Skin of body (tissue), 2 donors: ENCODE results near the gene C9orf43. TPM values are rescaled to one million over a fixed set of nuclear protein-coding genes. Genes with fewer than 3 reads are reported as not detected.
"Not testable (repeated sequence)": the region's sequence is repeated elsewhere in the genome, so short reads cannot be mapped to it uniquely, and the experiment has no call there.

ENCODE experiments used
- DNase-seq: peaks from one replicate; lab custom pipeline; 2025; lab: John Stamatoyannopoulos, UW
- total RNA-seq: library from RNA; depleted of rRNA; stranded (reverse); fragments of >200 nt; gene quantifications from one replicate; pipeline ENCODE4 v1.2.3, GENCODE V29; 2014

The C9orf43 gene, protein sequence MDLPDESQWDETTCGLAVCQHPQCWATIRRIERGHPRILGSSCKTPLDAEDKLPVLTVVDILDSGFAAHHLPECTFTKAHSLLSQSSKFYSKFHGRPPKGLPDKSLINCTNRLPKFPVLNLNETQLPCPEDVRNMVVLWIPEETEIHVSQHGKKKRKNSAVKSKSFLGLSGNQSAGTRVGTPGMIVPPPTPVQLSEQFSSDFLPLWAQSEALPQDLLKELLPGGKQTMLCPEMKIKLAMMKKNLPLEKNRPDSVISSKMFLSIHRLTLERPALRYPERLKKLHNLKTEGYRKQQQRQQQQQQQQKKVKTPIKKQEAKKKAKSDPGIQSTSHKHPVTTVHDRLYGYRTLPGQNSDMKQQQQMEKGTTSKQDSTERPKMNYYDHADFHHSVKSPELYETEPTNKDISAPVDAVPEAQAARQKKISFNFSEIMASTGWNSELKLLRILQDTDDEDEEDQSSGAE
- total RNA-seq, result 0.59 TPM

DNA sequence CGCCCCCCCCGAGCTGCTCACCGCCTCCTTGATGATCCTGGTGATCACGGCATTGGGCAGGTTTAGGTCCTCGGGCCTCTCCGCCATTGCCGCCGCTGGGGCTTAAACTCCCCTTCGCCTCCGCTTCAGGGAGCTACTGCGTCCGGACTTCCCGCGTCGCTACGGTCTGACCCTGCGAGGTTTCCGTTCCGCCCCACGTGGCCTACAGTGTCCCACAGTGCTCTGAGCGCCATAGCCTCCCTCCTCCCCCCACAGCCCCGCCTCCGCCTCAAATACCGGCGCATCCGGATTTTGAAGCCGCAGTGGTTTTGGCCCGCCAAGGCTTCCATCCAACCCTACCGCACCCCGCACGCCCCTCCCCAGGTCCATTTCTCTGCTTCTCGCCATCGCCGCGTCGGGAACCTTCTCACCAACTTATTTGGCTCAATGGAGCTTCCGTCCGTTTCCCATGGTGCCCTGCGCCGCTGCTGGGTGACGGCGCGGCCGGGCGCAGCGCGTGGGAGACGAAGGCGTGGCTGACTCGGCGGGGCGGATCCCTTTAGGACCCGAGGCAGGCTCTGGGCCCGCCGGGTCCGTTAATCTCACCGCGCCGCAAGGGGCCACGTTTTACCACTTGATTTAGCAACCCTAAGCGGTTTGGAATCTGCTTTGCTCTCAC lies at the start of gene C9orf43, which contains the start of gene POLE3:
C9orf43 (plus strand) TSS at position 541 of the 658 bp plus-strand sequence. CDS start 2,747 bp downstream, outside the sequence.
POLE3 (minus strand) TSS at position 469 of the 658 bp plus-strand sequence; CDS start at position 87, 382 bp downstream.
- peak; percentile 96 for DNase-seq

DNA sequence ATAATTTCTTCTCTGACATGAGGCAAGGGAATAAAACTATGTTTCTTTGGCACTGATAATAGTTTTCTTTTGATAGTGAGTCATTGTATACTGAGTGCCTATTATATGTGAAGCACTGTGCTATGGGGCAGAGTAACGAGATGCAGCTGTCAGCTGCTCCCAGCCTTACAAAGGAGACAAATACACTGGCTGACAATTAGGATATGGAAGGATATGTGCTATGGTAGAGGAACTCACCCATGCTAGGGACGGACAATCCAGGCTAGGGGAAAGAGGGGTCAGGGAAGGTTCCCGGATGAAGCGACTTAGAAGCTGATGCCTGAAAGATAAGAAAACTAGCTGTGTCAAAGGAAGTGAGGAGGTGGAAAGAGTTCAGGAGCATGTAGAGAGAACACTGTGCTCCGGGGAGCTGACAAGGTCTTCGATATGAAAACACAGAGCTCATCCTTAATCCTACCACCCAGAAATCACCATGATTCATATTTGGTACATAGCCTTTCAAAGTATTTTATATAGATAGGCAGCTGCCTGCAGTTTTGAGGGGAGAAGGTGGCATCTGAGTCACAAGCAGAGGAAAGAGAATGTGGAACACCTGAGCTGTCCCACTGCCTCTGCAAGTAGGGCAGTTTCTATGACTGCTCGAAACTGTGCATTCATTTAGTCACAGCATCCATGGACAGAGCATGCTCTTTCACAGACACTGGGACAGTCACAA lies 49.1 kb upstream of the C9orf43 start:
- DNase-seq, result no peak

DNA sequence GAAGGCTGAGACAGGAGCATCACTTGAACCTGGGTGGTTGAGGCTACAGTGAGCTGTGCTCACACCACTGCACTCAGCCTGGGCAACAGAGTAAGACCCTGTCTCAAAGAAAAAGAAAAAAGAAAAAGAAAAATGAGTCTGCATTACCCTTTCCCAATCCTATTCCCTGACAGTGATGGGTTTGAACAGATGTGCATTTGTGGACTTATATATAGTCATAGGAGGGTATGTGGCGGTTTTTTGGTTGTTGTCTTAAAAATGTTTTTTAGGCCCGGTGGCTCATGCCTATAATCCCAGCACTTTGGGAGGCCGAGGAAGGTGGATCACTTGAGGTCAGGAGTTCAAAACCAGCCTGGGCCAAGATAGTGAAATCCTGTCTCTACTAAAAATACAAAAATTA lies 47.2 kb upstream of the C9orf43 start:
- DNase-seq, result no peak

DNA sequence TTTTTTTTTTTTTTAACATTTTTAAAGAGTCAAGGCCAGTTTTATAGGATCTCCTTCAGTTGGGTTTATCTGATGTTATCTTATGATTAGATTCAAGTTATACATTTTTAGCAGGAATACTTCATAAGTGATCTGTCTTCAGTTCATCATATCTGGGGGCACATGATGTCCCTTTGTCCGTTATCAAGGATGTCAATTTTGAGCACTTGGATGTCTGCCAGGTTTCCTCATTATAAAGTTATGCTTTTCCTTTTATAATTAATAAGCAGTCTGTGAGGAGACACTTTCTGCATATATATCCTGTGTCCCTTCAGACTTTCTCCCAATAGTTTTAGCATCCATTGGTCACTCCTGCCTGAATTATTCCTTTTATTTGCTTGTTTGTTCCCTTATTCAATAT lies 45.6 kb upstream of the C9orf43 start:
- DNase-seq, result no peak

GRCh38 chr9:113365652-113366051 lies 44.9 kb upstream of the C9orf43 start:
- DNase-seq, result not testable (repeated sequence)

GRCh38 chr9:113368348-113368981 lies 42.1 kb upstream of the C9orf43 start:
- DNase-seq, result no peak

DNA sequence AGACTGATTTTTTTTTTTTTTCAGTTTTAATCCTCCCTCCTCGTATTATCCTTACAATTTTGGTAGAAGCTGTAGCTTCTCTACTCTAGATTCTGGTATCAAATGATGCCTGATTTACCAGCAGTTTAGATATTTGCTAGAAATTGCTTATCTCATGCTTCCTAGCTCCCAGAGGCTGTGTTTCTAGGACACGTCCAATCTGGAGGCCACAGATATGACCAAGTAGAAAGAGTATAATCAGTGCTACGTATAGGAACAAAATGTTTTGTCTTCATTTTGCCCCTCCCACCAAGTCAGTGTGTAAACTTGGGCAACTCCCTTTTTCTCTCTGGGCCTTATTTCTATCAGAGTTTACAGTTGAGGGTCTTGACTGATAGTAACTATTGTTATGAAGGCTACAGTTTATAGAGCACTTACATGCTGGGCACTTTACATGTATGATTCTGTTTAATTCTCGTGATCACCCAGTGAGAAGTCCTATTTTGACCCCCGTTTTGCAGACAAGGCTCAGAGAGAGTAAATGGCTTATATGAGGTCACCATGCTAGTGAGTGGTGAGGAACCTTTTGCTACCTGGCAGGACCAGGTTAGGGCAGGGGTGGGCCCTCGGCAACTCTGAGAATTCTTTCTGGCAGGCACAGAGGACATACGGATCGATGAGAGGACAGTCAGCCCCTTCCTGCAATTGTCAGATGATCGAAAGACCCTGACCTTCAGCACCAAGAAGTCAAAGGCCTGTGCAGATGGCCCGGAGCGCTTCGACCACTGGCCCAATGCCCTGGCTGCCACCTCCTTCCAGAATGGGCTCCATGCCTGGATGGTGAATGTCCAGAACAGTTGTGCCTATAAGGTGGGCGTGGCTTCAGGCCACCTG lies 41.3 kb upstream of the C9orf43 start:
- DNase-seq, result no peak

DNA sequence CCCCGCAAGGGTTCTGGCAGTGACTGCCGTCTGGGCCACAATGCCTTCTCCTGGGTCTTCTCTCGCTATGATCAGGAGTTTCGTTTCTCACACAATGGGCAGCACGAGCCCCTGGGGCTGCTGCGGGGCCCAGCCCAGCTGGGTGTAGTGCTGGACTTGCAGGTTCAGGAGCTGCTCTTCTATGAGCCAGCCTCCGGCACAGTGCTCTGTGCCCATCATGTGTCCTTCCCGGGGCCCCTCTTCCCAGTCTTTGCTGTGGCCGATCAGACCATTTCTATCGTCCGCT lies 40.7 kb upstream of the C9orf43 start:
- DNase-seq, result no peak

DNA sequence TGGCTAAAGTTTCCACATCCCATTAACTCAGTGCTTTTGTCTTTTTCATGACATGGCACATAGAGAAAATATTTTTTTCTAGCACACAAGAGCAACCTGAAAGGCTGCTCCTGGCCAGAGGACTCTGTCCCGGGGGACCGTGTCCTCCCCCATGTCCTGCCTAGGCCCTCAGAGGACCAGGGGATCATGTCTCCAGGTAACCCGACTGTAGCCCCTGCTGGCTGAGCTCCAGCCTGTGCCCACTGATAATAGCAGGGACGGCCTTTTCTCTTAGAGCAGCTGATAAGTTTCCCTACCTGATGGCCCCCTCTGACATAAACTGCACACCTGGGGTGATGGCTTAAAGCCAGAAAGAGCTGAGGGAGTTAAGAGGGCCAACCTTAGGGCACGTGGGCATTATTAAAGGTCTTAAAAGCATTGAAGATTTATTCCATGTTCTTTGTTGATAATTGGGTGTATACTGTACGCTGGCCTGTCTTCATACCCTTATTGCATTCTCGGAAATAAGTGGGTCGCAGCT lies 39.7 kb upstream of the C9orf43 start:
- no peak for DNase-seq

- no peak for DNase-seq
Observed at GRCh38 chr9:113372059-113372458, 38.5 kb upstream of the C9orf43 start.

DNA sequence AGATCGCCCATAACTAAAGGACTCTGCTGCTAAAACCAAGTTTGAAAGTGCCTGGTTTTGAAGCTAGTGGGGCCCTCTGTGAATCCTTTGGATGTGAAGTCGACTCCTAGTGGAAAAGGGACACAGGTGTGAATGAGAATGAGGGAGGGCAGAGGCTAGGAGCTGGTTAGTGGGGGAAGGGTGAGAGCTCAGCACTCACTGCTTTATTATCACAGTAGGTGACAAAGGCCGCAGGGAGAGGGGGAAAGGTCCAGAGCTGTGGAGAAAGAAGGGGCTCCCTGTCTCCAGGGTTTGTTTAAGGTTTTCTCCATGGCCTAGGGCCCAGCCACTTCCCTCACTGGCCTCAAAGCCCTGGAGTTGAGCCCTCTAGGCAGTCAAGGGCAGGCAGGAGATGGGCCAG lies 37.3 kb upstream of the C9orf43 start:
- no peak for DNase-seq

DNA sequence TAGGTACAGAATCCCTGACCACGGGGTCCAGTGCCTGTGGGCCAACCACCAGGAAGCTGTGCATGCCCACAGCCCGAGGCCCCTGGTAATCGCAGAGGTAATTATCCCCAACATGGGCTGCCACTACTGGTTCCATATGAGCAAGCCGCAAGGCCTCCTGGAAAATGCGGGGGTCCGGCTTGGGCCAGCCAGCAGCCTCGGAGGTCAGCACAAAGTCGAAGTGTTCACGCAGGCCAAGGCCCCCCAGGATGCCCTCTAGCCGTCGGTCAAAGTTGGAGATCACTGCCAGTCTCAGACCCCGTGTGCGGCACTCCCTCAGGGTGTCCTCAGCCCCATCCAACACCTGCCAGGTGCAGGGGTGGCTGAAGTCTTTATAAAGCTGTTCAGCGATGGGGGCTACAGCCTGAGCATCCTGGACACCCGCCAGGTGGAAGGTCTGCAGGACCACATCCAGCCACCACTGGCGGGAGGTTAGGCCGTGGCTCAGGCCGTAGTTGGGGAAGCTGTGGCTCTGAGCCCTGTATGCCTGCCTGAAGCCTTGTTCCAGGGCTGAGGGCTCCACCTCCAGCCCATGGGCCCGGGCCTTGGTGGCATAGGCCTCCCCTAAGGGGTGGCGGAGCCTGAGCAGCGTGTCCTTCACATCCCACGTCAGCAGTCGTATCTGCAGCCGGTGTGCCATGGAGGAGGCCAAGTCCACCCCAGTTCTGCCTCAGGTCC lies 36.7 kb upstream of the C9orf43 start:
- DNase-seq, result no peak

DNA sequence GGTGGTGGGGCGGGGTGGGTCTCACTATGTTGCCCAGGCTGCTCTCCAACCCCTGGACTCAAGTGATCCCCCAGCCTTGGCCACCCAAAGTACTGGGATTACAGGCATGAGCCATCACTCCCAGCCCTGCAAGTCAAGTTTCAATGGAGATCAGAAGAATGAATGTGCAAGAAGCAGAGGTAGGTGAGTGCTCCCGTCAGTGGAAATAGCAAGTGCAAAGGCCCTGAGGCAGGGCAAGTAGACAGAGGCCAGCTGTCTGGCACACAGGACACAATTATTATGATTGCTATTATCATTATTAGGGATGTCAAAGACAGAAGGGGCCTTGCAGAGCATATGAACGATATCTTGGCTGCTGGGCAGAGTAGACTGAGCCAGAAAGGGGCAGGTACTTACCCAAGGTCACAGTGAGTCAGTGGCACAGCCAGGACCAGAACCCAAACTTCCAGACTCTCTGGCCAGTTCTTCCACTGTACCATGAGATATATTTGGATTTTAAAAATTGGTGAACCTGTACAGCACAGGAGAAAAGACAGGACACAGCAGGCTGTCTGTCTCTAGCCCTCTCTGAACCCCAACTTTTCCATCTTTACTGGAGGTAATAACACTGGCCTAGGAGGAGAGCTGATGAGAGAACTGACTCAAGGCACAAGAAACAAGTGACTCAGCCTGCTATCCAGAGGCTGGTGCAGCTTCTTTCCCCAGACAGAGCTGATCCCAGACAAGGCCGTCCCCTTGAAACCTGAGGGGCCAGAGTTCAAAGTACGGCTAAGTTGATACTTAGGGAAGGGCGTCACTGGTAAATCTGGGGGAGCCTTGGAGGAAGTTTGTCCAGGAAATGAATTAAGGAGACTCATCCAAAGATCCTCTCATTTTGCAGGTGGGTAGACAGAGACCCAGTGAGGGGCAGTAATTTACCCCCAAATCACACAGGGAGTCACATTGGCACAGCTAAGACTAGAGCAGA lies 35.2 kb upstream of the C9orf43 start:
- DNase-seq, result no peak

DNA sequence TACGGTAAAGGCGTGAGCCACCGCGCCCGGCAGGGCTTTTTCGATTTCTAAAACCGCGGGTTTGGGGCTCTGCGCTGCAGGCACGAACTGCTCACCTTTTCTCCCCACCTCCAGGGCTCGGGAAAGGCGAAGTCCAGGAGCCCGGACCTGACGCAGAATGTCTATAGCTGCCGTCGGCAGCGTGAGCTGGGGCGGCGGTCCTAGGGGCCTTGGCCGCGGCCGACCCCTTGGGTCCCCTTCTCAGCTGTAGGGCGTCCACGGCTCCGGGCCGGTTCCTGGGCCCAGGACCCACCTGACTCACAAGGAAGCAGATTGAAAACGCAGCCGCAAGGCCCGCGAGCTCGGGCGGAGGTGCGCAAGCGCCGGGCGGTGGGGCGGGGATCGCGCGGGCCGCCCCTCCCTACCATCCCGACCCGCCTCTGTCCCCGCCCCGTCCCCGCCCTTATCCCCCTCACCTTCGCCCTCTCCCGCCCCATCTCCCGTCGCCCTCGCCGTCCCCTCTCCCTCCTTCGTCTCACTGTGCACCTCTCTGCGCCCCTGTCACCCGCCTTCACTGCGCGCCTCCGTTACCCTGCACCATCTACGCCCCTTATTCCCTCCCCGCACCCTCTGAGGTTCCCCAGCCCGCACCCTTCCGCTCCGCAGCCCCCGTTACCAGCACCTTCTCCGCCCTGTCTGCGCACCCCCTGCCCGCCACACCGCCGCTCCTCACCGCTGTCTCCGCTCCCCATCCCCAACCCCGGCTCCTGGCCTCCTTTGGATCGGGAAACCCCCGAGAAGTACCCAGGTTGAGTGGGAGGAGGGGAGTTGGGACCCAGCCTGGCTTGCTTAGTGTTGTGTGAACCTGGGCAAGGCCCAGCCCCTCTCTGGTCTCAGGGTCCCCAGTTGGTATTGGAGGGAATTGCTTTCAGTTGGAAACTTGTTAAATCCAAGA lies 33.6 kb upstream of the C9orf43 start, which contains the start of gene HDHD3:
HDHD3 (minus strand) TSS at position 353 of the 934 bp plus-strand sequence. CDS start 2,632 bp downstream, outside the sequence.
- DNase-seq, result peak; percentile 11

DNA sequence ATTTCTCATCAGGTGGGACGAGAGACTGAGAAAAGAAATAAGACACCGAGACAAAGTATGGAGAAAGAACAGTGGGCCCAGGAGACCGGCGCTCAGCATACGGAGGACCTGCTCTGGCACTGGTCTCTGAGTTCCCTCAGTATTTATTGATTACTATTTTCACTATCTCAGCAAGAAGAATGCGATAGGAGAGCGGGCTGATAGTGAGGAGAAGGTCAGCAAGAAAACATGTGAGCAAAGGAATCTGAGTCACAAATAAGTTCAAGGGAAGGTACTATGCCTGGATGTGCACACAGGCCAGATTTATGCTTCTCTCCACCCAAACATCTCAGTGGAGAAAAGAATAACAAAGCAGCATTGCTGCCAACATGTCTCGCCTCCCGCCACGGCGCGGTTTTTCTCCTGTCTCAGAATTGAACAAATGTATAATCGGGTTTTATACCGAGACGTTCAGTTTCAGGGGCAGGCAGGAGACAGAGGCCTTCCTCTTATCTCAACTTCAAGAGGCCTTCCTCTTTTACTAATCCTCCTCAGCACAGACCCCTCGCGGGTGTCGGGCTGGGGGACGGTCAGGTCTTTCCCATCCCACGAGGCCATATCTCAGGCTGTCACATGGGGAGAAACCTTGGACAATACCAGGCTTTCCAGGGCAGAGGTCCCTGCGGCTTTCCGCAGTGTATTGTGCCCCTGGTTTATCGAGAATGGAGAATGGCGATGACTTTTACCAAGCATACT lies 31.3 kb upstream of the C9orf43 start:
- DNase-seq, result not testable (repeated sequence)

- DNase-seq, result not testable (repeated sequence)
Observed at GRCh38 chr9:113379829-113380210, 30.7 kb upstream of the C9orf43 start.
